Measurements from ENCODE around the gene RGL4. TPM values are rescaled to one million over a fixed set of nuclear protein-coding genes. Genes with fewer than 3 reads are reported as not detected.

RGL4 gene
- total RNA-seq, 1 donor from 2014 or later = 0.49 TPM

DNA sequence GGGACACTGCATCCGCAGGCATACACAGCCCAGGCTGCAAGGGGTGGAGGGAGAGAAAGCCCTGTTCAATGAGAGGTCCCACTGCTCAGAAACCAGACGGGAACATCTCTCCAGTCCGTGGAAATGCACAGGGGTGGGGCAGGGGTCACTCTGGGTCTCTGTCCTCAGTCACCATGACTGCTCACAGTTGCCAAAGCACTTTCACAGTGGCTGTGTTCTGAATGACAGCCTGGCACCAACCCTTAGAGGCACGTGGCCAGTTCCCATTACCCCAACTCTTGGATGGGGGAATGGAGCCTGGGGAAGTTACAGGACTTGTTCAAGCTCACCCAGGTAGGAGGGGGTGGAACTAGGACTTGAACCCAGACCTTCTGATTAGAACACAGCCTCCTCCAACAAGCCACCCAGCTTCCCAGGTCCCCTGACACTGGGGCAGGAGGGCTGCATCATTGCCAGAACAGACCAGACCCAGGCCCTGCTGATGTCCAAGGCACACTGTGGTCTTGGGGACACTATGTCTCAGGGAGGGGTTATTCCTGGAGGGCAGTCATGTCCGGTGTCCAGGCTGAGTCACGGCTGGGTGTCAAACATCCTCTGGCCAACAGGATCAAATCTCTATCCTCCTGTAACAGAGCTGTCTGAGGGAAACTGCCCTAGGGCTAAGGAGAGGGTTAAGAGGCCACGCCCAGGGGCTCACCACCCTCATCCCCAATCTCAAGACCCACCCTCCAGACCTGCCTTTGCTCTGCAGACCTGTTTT lies 51.9 kb downstream of the RGL4 start:
- no peak for DNase-seq (ENCODE audit: low spot score)

DNA sequence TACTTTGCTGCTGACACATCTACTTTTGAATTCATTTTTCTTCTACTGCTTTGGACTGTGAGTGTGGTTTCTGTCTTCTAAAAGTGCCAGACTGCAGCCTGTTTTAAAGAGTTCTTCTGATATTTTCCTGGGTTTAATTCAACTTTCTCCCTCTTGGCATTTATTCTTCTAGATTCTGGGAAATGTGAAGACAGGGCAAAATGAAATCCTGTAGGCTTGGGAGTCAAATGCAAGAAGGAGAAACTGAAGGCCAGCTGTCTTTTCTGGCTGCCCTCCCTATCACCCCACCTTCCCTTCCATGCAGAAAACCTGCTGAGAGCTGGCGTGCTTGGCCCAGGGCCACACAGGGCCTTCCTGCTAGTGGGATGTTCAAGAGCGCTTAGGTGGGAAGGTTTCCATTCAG lies 52.5 kb downstream of the RGL4 start:
- no peak for DNase-seq (ENCODE audit: low spot score)

DNA sequence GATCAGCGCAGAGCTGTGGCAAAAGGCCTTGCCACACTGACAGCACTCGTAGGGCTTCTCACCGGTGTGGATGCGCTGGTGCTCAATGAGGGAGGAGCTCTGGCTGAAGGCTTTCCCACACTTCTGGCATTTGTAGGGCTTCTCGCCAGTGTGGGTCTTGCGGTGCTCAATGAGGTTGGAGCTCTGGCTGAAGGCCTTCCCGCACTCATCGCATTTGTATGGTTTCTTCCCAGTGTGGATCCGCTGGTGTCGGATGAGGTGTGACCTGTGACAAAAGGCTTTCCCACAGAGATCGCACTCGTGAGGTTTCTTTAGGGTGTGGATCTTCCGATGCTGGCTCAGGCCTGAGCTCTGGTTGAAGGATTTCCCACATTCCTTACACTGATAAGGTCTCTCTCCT lies 53.2 kb downstream of the RGL4 start:
- DNase-seq (ENCODE audit: low spot score) = no peak

DNA sequence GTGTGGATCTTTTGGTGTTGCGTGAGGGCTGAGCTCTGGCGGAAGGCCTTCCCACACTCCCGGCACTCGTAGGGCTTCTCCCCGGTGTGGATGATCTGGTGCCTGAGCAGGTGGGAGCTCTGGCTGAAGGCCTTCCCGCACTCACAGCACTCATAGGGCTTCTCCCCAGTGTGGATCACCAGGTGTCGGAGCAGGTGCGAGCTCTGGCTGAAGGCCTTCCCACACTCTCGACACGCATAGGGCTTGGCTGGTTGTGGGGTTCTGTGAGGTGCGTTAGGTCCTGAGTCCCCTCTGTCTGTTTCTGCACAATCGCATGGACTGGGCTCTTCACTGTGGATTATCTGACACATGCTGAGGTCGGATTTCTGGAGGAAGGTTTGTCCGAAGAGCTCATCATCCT lies 53.7 kb downstream of the RGL4 start:
- no peak for DNase-seq (ENCODE audit: low spot score)

DNA sequence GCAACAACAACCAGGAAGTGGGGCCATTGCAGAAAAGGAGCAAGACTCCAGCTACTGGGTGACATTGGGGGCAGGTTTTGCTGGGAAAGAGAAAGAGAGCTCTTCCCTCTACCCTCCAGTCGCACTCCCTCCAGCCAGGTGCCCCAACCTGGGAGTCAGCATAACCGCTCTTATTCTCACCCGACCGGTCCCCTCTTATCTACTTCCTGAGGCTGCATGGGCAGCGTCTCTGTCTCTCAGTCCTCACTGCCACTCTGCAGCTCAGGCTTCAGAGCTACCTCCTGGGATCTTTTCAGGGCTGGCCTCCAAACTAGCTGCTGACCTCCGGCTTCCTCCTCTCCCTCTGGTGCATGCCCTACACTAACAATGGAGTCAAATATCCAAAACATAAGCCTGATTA lies 55.0 kb downstream of the RGL4 start:
- DNase-seq (ENCODE audit: low spot score) = no peak

Other genes with a start within 250 kb of the RGL4 start
- gene IGLL1, start 110.7 kb upstream of the RGL4 start, total RNA-seq = not detected
- gene DRICH1, start 58.7 kb upstream of the RGL4 start, total RNA-seq = 1.1 TPM
- 6.8 TPM for gene ZNF70, start 60.1 kb downstream of the RGL4 start, total RNA-seq
- not detected for gene VPREB3, start 63.4 kb downstream of the RGL4 start, total RNA-seq
- gene C22orf15, start 72.0 kb downstream of the RGL4 start, total RNA-seq = 1.8 TPM
- gene CHCHD10, start 77.0 kb downstream of the RGL4 start, total RNA-seq = 148 TPM
- 4.4 TPM for gene MMP11, start 81.8 kb downstream of the RGL4 start, total RNA-seq
- gene SMARCB1, start 96.0 kb downstream of the RGL4 start, total RNA-seq = 70.7 TPM
- 6.2 TPM for gene DERL3, start 148.0 kb downstream of the RGL4 start, total RNA-seq
- gene SLC2A11, start 166.9 kb downstream of the RGL4 start, total RNA-seq = 24.0 TPM
- gene MIF, start 203.4 kb downstream of the RGL4 start, total RNA-seq = 668 TPM